Mammary epithelial cell (primary cell): ENCODE measurements around the gene IRF2BP1.

Source experiments
- EZH2 ChIP-seq: IDR thresholded peaks from 2 replicates; pipeline ENCODE4 v1.6.1; 2012; ENCODE audit warnings: low read length, inconsistent platforms, borderline replicate concordance
- TF ChIP-seq, protein P1 (sequence below), 2 donors: IDR thresholded peaks in 1 of 2; conservative IDR thresholded peaks in 1 of 2; 2 replicates each; pipeline ENCODE4 v1.5.1; 2011 to 2012; ENCODE audit warnings: inconsistent platforms in 2 of 2, low read length in 2 of 2, mild to moderate bottlenecking in 2 of 2, control low read depth in 1 of 2, low read depth in 1 of 2; ENCODE audit not compliant: insufficient read depth in 1 of 2; ENCODE audit errors: extremely low read depth in 1 of 2

DNA sequence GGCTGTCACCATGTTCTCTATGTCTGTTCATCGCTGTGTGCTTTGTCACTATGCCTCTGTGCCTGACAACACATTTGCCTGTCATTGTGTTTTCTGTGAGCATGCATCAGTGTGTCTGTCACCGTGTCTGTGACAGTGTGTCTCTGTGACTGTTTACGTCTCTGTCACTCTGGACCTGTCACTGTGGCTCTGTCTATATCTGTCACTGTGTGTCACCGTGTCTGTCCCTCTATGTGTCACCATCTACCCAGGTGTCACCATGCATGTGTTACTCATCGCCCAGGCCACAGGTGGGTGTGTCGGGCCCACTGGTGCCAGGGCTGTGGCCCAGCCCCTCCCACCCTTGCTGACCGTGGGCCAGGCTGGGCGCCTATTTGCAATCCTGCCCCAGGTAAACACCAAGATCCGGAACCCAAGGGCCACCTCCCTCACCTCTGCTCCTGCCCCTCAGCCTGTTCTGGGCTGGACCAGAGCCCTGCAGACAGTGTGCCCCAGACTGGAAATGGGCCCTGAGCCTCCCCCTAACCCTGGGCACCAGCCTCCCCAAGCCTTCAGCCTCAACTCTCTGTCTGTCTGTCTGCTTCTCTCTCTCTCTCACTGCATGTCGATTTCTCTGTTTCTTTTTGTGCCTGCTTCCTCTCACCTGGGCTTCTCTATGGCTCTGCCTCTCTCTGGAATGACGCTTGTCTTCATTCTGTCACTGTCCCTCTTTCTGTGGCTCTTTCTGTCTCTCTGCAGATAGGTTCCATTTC is 7.7 kb downstream of the IRF2BP1 start:
- TF ChIP-seq, protein P1, sequence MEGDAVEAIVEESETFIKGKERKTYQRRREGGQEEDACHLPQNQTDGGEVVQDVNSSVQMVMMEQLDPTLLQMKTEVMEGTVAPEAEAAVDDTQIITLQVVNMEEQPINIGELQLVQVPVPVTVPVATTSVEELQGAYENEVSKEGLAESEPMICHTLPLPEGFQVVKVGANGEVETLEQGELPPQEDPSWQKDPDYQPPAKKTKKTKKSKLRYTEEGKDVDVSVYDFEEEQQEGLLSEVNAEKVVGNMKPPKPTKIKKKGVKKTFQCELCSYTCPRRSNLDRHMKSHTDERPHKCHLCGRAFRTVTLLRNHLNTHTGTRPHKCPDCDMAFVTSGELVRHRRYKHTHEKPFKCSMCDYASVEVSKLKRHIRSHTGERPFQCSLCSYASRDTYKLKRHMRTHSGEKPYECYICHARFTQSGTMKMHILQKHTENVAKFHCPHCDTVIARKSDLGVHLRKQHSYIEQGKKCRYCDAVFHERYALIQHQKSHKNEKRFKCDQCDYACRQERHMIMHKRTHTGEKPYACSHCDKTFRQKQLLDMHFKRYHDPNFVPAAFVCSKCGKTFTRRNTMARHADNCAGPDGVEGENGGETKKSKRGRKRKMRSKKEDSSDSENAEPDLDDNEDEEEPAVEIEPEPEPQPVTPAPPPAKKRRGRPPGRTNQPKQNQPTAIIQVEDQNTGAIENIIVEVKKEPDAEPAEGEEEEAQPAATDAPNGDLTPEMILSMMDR (conservative IDR thresholded peaks at IDR 0.05 in 1 of 2, IDR thresholded peaks at IDR 0.05 in 1 of 2; ENCODE audit: extremely low read depth in 1 of 2, insufficient read depth in 1 of 2, low read depth in 1 of 2, low read length in 2 of 2), result no peak
- TF ChIP-seq EZH2, result no peak
